LNCaP clone FGC (cell line): ENCODE results near the gene ARSB.

Experiments
- DNase-seq: peaks from one replicate; pipeline ENCODE4 v3.0.0-alpha.2; 2011; ENCODE audit warnings: low read depth
- H3K4me3 ChIP-seq: 2 replicates; pipeline ENCODE4 v1.5.1; 2011; ENCODE audit warnings: mild to moderate bottlenecking, low read depth, low read length, control low read depth
- TF ChIP-seq, protein P1 (sequence below): IDR thresholded peaks from 2 replicates; pipeline ENCODE4 v1.5.1; 2012; ENCODE audit warnings: mild to moderate bottlenecking; ENCODE audit not compliant: control insufficient read depth, insufficient read depth; ENCODE audit errors: extremely low read depth

ARSB gene

DNA sequence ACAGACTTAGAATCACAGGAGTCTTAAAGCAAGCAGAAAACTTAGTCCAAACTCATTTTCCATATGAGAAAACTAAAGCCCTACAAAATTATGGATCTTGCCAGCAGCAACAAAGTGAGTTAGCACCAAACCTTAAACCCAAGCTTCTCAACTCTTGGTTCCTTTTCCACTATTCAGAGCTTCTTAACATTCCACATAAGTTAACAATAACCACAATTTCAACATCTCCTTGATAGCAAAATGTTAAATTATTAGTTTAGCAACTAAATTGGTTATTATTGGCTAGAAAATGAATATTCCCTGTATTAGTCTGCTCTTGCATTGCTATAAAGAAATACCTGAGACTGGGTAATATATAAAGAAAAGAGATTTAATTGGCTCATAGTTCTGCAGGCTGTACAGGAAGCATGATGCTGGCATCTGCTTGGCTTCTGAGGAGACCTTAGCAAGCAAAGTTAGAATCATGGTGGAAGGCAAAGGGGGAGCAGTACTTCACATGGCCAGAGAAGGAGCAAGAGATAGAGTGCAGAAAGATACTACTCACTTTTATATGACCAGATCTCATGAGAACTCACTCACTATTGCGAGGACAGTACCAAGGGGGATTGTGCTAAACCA, 26.2 kb upstream of the ARSB start:
- TF ChIP-seq, protein P1, sequence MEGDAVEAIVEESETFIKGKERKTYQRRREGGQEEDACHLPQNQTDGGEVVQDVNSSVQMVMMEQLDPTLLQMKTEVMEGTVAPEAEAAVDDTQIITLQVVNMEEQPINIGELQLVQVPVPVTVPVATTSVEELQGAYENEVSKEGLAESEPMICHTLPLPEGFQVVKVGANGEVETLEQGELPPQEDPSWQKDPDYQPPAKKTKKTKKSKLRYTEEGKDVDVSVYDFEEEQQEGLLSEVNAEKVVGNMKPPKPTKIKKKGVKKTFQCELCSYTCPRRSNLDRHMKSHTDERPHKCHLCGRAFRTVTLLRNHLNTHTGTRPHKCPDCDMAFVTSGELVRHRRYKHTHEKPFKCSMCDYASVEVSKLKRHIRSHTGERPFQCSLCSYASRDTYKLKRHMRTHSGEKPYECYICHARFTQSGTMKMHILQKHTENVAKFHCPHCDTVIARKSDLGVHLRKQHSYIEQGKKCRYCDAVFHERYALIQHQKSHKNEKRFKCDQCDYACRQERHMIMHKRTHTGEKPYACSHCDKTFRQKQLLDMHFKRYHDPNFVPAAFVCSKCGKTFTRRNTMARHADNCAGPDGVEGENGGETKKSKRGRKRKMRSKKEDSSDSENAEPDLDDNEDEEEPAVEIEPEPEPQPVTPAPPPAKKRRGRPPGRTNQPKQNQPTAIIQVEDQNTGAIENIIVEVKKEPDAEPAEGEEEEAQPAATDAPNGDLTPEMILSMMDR, result no peak

DNA sequence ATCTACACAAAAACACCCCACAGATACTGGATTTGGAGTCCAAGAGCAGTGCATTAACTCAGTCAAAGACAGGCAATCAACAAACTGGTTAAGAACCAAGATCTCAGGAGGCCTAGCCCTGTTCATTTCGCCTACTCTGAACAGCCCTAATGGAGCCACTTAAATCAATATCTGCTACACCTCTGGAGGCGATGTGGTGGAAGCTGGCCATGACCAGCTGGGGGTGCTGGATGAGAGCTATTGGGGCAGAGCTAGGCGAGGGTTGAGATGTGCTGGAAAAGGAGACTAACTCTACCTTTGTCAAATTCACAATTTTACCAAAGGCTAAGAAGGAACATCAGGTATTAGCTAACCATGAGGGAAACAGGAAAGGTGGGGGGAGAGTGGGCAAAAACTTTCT, 23.3 kb upstream of the ARSB start:
- no peak overlapping the region for H3K4me3 ChIP-seq
- no peak for DNase-seq
- TF ChIP-seq, protein P1, result no peak

More for the DNA sequence above, 26.2 kb upstream of the ARSB start:
- DNase-seq, result no peak
- H3K4me3 ChIP-seq, result no peak overlapping the region

DNA sequence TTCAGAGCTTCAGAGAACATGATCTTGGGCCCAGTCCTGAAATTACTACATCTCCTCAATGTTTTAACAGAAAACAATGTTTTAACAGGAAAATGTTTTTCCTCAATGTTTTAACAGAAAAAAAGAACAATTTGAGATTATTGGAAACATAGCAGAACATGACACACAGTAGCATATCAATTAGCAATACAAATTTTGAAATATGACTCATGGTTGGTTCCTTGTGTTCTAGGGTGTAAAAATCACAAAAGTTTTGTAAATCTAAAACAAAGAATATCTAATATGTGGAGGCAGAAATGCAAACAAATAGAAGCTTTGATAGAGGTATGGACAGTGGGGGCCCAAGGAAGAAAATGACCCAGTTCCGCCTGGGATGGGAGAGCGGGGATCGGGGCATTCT, 22.8 kb upstream of the ARSB start:
- TF ChIP-seq, protein P1, result no peak
- no peak for DNase-seq
- H3K4me3 ChIP-seq, result no peak overlapping the region

GRCh38 chr5:79005936-79006631, 21.0 kb upstream of the ARSB start:
- H3K4me3 ChIP-seq, result no peak overlapping the region
- TF ChIP-seq, protein P1, result no peak
- DNase-seq, result no peak

- no peak for DNase-seq
Measured at GRCh38 chr5:79005151-79005550, 20.0 kb upstream of the ARSB start.

GRCh38 chr5:79002374-79002773, 17.3 kb upstream of the ARSB start:
- TF ChIP-seq, protein P1, result no peak
- H3K4me3 ChIP-seq, result no peak overlapping the region

More at GRCh38 chr5:79005151-79005550, 20.0 kb upstream of the ARSB start:
- TF ChIP-seq, protein P1, result no peak
- no peak overlapping the region for H3K4me3 ChIP-seq

More at GRCh38 chr5:79002374-79002773, 17.3 kb upstream of the ARSB start:
- DNase-seq, result no peak
